Stimulated activated CD4-positive, alpha-beta T cell treated with anti-CD3 and anti-CD28 coated beads, TNF-alpha, amount 100 ng/mL, for 4 hours (primary cell): ENCODE results near the gene NEU3.
"Not testable (repeated sequence)": the region's sequence is repeated elsewhere in the genome, so short reads cannot be mapped to it uniquely, and the experiment has no call there.

ENCODE experiments used
- DNase-seq, 3 experiments: peaks; one replicate each; pipeline ENCODE4 v3.0.0-alpha.2; 2020; ENCODE audit warnings: low read depth in 3 of 3

NEU3 gene, protein sequence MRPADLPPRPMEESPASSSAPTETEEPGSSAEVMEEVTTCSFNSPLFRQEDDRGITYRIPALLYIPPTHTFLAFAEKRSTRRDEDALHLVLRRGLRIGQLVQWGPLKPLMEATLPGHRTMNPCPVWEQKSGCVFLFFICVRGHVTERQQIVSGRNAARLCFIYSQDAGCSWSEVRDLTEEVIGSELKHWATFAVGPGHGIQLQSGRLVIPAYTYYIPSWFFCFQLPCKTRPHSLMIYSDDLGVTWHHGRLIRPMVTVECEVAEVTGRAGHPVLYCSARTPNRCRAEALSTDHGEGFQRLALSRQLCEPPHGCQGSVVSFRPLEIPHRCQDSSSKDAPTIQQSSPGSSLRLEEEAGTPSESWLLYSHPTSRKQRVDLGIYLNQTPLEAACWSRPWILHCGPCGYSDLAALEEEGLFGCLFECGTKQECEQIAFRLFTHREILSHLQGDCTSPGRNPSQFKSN

DNA sequence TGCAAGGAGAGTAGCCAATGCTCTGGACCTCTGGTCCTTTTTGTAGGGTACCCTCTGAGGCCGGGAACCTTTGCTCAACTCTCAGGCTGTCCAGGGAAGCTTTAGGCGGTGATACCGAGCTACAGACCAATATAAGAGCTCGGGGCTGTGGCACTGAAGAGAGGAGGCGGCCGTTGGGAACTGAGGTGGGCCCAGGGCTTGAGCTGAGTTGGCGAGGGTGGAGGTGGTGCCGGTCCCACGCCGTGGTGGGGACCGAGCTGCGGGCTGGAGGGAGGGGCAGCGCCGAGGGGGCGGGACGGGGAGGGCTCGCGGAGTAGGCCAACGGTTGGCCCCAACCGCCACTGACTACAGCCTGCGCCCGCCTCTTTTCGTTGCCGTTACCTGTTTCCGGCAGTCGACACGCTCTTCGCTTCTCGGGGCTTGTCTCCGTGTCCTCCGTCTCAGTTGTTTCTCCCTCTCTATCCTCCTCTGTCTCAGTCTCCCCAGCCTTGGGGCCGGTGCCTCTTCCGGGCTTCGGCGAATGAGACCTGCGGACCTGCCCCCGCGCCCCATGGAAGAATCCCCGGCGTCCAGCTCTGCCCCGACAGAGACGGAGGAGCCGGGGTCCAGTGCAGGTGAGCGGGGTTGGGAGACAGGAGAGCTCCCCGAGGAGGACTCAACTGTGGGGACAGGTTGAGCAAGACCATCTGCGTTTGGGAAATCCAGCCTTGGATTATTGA lies at the start of gene NEU3:
TSS of gene NEU3 (plus strand) at position 393 of the 719 bp plus-strand sequence. CDS start at position 521, 128 bp downstream.
- peak; percentile 66 to 78 (median 74) for DNase-seq

DNA sequence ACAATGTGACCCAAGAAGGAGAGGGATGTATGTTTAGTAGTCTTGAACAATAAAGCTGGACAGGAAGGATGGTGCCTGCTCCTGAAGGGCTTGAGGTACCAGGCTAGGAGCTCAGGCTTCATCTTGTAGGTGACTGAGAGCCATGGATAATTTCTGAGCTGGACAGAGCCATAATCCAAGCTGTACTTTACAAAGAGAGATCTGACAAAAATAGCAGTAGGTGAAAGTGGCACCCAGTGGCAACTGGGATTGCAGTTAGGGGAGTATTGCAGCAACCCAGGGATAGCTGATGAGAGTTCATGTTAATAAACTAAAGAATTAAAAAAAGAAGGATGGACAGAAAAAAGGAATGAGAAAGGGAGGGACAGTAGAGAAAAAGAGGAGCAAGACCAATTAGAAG lies 47.2 kb upstream of the NEU3 start:
- DNase-seq, result no peak

DNA sequence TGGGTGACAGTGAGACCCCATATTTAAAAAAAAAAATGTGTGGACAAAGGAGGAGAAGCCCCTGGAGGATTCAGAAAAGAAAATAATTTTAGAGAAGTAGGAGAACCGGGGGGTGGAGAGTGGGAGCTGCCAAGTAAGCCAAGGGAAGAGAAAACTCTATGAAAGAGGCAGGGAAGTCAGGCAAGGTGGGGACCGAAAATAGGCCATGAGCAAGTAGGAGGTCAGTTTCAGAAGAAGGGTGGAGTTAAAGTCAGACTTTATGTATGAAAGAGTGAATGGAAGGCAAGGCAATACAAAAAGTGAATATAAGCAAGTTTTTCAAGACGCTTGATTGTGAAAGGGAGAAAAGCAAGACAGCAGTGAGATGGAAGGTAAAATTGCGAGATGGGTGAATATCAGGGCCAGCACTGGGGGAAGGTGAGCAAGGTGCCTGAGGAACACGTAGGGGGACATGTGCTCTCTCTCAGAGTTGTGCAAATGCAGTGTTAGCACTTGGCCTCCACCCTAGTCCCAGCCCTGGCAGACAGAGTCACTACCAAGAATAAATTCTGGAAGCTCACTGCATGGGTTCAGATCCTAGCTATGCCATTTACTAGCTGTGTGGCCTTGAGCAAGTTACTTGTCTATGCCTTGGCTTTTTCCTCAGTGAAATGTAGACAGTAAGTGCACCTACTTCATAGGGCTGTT lies 46.5 kb upstream of the NEU3 start:
- DNase-seq, result no peak

DNA sequence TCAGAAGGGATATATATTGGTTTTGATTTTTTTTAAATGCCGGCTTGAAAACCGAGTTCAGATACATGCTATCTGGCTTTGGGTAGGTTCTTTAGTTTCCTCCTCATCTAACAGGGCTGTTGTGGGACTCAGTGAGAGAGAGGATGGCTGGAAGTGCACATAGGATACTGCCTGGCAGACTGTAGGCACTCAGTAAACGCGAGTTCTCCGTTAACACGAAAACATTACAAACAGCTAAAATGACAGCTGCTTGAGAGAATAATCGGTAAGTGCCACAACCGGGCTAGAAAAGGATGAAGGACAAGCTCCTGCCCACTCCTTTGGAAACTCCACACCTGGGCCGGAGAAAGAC lies 40.2 kb upstream of the NEU3 start:
- no peak for DNase-seq

DNA sequence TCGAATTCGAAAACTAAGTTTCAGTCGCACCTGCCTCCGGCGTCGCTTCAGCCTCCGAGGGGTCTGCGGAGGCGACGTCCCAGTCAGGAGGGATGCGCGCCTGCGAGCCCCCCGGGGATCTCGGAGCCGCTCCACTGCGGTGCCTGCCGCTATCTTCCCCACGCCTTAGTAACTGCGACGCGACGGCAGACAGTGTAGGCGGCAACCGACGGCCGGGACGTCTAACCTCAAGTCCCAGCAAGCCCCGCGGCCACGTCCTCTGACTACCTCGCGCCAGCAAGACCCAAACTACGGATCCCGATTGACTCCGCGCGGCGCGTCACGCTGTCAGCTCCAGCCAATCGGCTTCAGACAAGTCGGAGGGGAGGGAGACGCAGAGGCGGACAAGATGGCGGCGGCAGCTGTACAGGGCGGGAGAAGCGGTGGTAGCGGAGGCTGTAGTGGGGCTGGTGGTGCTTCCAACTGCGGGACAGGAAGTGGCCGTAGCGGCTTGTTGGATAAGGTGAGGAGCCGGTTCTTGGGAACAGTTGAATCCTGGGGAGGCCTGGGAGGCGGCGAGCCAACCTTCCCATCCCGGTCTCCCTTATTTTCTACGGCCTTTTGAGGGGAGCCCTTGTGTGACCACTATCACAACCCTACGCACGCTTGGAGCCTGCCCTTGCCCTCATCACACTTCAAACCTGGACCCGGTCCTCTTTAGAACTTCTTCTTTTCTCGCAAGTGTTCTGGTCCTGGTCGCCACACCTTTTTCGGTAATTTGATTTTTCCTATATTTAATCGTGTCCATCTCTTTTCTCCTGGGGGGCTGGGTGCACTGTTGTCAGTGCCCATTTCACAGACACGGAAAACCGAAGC lies 39.6 kb upstream of the NEU3 start, which contains the start of the genes SPCS2 and XRRA1:
TSS of gene SPCS2 (plus strand) at position 369 of the 855 bp plus-strand sequence. CDS start at position 389, 20 bp downstream.
TSS of gene XRRA1 (minus strand) at position 194 of the 855 bp plus-strand sequence. CDS start 8,213 bp downstream, outside the sequence.
- peak; percentile 90 to 98 (median 97) for DNase-seq

DNA sequence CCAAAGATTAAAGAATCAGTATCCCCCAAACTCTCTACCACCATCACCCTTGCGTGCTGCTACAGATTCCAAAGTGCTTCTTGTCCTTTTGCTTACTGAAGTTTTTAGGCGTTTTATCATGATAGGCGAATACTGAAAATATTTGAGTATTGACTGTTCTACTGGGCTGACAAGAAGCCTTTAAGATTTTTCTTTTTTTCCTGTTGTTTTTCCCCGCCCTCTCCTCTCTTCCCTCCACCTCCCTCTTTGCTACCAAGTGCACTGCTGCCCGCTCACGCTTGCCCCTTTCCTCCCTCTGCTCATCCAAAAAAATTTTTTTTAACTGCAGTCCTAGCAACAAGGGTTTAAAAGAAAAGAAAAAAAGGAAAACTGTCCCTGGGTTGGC lies 39.0 kb upstream of the NEU3 start:
- no peak for DNase-seq

DNA sequence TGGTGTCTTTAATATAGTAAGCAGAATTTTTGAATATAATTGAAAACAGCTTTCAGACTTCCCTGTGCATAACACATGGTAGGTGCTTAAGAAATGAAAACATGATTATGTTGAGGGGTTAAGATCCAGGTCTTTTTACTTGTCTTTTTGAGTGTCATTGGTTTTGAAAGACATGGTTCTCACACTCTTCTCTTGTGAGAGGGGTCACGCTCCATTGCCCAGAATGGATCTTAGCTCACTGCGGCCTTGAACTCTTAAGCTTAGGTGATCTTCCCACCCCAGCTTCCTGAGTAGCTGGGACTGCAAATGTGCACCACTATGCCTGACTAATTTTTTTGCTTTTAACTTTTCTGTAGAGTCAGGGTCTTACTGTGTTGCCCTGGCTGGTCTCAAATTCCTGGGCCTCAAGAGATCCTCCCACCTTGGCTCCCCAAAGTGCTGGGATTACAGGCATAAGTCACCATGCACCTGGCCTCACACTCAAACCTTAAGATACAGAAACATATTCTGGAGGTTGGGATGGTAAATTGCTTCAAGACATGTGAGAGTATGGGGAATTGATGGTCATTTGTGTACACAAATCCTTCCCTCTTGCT lies 38.3 kb upstream of the NEU3 start:
- DNase-seq, result no peak

DNA sequence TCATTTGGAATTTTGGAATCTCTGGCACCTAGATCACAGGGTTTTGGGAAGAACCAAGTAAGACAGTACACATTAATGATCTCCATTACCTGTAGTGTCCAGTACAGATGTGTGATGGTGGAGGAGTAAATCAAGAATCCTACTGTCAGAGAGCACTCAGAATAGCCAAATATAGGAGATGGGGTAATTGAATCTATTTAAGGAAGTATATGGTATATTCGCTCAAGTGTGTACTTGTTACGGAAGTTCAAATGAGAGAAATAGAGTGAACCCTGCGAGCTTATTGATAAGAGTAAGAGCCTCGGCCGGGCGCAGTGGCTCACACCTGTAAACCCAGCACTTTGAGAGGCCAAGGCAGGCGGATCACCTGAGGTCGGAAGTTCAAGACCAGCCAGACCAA lies 37.5 kb upstream of the NEU3 start:
- no peak for DNase-seq

DNA sequence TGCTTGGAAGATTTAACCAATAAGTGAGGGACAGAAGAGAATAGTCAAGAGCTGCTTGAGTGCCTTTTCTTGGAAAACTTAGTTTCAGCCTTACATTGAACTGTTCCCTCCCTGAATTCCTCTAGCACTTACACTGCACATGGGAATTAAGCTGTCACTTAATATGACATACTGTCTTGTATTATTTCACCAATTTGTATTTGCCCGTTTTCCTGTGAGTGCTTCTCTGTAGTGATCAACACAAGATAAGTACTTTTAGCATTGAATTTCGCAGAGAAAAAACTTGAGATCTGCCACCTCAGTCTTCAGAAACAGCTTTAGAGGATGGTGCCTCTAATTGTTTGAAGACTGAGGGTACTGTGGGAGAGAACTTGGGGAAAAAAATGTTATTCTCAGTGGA lies 36.0 kb upstream of the NEU3 start:
- DNase-seq, result no peak

DNA sequence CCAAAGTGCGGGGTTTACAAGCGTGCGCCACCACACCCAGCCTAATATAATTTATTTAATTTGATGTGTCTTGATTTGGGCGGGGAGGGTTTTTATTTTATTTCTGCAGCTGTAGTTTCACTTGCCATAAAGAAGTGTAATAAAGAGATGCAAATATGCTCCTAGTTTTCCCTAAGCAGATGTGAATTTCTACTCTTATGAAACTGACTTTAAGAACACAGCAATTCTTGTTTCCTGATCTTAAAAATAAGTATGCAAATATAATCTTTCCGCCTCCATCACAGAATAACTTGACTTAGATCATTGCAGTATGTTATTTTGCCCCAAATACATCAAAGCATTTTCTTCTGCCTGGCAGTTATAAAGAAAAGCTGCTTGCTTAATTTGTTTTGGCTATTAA lies 35.3 kb upstream of the NEU3 start:
- no peak for DNase-seq

DNA sequence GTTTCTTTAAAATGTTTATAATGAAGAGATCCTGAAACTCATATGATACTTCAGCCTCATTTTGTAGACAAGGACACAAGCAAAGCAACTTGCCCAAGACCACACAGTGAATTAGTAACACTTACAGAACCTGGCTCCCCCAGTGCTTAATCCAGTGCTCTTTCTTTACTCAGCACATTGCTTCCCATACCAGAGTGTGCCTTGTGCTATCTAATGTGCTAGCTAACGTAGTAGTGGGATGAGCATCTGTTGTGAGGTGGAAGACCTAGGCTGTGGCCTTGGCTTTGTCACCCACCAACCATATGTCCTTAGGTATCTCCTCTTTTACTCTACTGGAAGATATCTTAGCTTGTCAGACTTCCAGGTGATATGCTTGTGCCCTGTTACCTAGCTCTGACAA lies 34.5 kb upstream of the NEU3 start:
- no peak for DNase-seq

DNA sequence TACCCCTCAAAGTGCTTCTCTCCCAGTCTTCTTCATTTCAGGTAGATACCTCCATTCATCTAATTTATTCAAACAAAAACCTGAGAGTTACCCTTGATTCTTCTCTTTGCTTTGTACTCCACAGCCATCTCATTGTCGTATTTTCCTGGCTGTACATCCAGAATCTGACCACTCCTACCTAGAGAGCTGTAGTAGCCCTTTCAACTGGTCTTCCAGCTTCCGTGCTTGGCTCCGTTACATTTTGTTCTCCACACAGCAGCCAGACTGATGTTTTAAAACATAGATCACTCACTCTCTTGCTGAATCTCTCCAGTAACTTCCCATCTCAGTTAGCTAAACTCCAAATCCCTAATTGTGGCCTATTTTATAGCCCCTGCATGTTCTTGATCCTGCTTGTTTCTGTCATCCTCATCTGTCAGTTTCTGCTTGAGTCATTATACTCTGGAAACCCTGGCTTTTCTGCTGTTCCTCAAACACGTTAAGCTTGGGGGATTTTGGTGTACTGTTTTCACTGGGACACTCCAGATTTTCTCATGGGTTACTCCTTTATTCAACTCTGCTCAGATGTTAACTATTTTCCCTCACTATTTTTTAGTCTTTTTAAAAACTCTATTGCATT lies 32.2 kb upstream of the NEU3 start:
- no peak for DNase-seq

DNA sequence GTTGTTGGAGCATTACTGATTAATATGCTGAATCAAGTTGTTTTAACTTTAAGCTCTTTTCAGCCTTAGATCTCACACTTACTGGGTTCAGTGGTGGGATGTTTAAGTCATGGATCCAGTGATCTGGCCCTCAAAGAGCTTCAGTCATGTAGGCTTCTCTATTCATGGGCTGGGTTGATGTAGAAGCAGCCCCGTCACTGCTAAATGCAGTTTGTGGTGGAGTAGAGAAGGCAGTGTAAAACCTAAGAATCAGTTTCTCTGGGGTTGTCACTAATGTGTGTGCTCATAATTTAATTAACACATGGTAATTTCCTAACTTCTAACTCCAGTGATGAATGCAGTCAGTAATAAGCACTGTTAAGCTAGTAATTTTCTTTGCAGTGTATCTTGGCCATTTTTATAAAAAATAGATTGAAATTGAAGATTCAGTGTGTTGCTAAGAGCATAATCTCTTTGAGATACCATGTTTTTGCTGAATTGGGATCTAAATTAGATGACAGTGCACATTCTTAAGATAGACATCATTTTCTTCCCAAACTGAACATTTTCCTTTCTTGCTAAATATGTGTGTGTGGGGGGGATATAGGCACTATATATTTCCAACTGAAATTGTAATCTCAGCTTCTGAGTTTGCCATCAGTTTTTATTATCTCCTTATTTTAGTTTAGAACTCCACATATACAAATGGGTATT lies 30.6 kb upstream of the NEU3 start:
- no peak for DNase-seq

DNA sequence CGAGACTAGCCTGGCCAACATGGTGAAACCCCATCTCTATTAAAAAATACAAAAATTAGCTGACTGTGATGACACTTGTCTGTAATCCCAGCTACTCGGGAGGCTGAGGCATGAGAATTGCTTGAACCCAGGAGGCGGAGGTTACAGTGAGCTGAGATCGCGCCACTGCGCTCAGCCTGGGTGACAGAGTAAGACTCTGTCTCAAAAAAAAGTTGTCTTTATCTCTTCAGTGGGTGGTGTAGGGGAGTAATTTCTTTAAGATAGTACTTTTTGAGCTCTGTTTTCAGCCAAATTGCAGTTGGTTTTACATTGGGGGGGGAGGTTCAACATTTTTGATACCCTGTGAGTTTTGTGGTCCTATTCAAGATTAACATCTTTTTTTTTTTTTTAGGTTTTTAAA lies 28.6 kb upstream of the NEU3 start:
- DNase-seq, result not testable (repeated sequence)

DNA sequence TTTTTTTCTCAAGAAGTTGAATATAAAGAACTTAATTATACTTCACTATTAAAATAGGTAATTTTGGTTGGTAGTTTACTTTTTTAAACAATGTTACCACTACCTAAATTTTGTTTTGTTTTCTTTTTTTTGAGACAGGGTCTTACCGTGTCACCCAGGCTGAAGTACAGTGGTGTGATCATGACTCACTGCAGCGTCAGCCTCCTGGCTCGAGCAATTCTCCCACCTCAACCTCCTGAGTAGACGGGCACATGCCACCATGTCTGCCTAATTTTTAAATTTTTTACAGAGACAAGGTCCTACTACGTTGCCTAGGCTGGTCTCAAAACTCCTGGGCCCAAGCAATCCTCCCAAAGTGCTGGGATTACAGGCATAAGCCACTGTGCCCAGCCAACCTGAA lies 22.1 kb upstream of the NEU3 start:
- no peak for DNase-seq

DNA sequence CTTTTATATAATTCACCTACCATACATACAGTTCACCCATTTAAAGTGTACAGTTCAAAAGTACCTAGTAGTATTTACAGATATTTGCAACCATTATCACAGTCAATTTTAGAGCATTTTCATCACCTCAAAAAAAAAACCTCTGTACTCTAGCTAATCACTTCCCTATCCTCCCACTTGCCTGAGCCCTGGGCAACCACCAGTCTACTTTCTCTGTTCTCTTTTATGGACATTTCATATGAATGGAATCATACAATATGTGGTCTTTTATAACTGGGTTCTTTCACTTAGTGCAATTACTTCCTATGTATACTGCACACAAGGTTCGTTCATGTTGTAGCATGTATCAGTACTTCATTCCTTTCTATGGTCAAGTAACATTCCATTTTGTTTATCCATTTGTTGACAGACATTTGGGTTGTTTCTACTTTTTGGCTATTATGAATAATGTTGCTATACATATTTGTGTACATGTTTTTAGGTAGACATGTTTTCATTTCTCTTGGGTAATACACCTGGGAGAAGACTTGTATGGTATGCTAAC lies 17.8 kb upstream of the NEU3 start:
- DNase-seq, result no peak

DNA sequence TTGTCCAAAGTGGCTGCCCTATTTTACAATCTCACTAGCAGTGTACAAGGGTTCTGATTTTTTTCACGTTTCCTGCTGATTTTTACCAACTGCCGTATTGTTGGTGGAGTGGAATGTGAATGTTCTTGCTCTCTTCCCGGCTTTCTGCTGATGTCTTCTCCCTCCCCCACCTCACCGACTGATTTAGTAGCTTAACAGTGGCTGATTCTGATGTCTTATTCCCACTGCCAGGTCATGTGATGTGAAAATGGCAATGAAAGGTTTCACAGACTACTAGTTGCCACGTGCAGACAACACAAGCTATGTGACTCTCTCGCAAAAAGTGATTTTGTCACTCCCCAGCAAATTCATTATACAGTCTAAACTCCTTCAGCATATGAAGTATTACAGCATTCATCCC lies 17.3 kb upstream of the NEU3 start:
- no peak for DNase-seq

DNA sequence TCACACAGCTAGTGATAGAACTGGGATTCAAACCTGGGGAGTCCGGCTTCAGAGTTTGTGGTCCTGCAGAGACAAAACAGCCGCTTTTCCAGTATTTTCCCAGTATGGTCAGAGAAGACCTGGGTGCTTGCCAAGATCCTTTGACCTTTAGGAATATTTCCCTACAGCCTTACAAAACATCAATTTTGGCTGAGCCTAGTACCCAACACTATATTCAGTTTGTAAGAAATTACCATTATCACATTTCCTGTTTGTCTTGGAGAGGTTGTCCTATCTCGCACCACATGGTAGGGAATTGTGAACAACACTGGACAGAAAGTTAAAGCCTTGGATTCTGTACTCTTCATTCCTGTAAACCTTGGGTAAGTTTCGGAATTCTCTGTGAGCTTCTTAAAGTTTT lies 10.7 kb upstream of the NEU3 start:
- no peak for DNase-seq

DNA sequence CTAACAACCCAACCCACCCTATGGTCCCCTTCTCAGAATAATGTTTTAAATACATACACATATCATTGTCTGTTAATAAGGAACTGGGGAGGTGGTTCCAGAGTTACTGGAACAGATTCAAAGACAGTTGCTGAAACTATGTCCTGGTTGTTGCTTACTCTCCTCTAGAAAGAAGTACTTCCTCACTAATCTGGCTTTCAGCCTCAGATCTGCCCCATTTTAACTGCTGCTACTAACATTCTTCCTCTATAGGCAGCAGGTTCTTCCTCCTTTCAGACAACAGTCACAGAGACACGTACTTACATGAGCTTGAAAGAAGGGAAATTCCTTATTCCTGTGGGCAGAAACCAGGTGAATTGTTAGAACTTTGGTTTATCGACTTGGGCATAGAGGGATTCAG lies 8.1 kb upstream of the NEU3 start:
- no peak for DNase-seq

DNA sequence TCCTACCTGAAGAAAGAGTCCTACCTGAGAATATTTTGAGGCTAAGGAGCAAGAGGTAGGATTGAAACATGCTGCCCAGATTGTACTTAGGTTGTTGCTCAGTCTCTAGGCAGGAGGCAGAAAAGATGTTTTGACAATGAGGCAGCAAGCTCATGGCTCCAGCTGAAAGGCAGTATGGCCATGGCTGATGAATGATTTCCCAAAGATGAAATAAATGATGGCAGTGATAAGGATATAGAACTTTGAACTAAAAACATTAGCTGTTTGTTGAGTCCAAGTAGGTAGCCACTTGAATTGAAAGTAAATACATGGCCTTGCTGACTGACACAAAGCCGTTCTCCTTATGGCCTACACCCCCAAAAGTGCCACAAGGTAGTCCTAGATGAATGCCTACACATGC lies 6.8 kb upstream of the NEU3 start:
- no peak for DNase-seq
